ENCODE measurements around the gene FRMD4B.

DNA sequence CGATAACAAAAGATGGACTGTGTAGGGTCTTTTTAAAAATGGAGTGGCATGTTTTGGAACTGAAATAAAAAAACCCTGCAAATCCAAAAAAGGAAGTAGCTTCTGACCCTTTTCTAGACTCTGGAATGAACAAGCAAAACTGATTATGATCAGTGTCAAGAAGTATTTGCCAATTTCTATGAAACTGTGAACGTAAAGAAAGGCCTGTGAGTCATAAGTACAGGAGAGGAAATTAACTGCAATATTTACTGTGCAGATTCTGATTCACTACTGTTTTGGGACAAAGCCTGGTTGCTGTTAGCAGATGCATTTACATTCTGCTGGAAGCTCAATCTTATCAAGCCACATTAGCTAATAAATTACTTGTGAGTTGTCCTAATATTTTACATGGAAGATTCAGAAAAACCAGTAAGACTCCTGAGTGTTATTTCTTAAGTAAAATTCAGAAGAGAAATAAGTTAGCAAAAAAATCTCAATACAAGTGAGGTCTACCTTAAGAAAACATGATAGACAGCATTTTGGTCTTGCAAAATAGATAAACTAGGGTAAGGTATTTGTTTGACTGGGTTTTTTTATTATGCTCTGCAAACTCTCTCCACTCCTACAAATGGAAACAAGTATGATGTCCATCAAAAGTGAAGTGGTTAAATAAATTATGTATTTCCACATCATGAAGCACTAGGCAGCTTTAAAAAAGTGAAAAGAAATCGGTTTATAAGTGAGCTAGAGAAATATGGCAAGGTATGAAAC is 173.3 kb downstream of the FRMD4B start:
- TF ChIP-seq, protein P1, sequence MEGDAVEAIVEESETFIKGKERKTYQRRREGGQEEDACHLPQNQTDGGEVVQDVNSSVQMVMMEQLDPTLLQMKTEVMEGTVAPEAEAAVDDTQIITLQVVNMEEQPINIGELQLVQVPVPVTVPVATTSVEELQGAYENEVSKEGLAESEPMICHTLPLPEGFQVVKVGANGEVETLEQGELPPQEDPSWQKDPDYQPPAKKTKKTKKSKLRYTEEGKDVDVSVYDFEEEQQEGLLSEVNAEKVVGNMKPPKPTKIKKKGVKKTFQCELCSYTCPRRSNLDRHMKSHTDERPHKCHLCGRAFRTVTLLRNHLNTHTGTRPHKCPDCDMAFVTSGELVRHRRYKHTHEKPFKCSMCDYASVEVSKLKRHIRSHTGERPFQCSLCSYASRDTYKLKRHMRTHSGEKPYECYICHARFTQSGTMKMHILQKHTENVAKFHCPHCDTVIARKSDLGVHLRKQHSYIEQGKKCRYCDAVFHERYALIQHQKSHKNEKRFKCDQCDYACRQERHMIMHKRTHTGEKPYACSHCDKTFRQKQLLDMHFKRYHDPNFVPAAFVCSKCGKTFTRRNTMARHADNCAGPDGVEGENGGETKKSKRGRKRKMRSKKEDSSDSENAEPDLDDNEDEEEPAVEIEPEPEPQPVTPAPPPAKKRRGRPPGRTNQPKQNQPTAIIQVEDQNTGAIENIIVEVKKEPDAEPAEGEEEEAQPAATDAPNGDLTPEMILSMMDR (IDR thresholded peaks at IDR 0.05): no peak
- TF ChIP-seq POLR2A (IDR thresholded peaks at IDR 0.05; ENCODE audit: low read depth): no peak

Data from esophagus muscularis mucosa (tissue), 3 donors.